Ammon's horn (tissue), 1 donor: ENCODE measurements around the gene TBC1D22A.
"Not testable (repeated sequence)": the region's sequence is repeated elsewhere in the genome, so short reads cannot be mapped to it uniquely, and the experiment has no call there.

Experiments
- DNase-seq: peaks from one replicate; pipeline ENCODE4 v3.0.0-alpha.2; 2016; ENCODE audit warnings: low spot score

Gene TBC1D22A

DNA sequence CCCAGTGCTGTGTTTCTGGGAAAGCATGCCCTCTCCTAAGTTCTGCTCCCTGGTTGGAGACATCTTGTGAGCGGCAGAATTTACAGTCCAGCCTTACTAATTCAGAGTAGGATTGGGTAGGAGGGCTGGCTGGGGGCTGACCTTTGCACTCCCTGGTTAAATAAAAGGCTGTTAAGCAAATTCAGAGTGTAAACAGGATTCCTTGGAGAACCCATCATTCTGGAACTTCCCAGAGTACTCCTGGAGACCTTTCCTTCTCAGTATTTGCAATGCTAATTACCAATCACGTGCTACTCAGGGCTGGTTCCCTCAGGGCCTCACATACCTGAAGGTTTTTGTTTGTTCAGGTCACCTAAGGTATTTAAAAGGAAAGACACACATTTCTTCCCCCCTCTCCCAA is 340.2 kb downstream of the TBC1D22A start:
- no peak for DNase-seq

DNA sequence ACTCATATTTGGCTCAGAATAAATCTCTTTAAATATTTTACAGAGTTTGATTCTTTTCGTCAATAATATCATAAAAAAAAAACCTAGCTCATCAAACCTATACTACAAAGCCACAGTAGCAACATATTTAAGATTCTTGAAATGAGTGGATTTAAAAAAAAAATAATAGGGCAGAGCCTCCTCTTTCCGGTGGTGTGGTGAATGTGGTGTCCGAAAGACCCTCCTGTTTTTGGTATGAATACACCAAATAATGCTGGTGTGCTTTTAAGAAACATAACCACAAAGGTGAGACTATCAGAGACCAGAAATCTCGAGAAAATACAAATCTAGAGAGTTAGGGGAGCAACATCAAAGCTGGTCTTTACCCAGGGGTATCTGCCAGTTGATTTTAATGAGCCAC is 342.6 kb downstream of the TBC1D22A start:
- DNase-seq = no peak

GRCh38 chr22:47106806-47107205 is 344.4 kb downstream of the TBC1D22A start:
- no peak for DNase-seq

GRCh38 chr22:47107431-47107830 is 345.0 kb downstream of the TBC1D22A start:
- DNase-seq = no peak

DNA sequence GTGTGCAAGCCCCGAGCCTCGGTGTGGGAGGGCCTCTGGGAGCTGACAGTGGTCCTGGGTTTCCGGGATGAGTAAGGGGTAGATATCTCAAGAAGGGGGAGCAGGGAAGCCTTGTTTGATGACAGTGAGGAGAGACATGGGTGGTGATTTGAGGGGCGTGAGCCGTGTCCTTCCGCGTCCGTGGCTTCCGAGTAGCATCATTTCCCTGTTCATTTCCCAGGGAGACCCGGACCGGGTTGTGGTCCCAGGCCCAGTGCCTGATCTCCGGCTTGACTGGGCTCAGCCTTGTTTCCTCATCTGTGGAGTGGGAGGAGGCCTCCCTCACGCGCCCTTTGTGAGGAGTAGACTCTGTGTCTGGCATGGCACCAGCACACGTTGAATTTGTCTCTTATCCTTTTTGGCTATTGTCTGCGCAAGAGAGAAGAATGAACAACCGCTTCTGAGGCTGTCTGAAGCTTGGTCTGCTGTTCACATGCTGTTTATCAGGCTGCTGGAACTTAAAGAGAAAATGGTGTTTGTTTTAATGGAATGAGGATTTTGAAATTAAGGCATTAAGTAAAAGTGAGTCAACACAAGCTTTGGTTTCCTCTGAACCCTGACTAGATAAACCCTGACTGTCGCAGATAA is 348.5 kb downstream of the TBC1D22A start:
- DNase-seq = no peak

DNA sequence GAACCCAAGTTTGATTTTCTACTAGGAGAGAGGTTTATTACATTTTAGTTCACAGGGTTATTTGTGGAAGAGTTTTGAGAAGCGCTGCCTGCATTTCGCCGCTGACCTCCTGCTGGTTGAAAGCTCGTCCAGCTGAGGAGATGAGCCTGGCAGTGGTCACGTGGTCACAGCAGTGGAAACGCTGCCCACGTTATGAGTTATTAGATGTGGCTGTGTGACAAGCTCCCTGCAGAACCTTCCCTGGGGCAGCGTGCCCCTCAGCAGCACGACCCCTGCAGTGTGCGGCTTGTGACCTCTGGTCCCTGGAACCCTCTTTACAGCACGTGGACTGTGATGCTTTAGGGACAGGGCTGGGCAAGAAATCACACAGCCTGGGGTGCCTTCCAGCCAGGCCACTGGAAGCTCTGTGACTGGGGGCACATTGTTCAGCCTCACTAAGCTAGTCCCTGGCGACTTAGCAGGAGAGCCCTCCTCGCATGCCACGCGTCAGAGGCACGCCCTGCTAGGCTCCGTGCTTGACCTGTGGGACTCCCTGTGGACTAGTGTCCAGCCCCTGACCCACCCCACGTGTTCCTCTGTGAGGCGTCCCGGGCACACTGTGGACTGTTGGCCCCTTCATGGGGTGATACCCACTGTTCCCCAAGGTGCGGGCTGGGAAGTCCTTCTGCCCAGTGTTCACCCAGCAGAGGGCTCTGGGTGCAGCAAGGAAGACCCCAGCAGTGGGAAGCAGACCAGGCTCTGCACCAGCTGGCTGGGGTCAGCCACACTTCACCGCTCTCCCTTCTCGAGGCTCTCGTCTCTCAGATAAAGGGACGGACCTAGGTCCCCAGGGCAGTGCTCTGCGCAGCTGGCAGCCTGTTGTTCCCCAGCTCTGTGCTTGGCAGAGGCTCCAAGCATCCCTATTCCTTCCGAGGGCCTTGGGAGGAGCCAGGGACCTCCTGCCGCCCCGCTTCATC is 349.5 kb downstream of the TBC1D22A start:
- no peak for DNase-seq

GRCh38 chr22:47112582-47112965 is 350.1 kb downstream of the TBC1D22A start:
- no peak for DNase-seq

GRCh38 chr22:47112994-47113852 is 350.8 kb downstream of the TBC1D22A start:
- no peak for DNase-seq

GRCh38 chr22:47113853-47114415 is 351.5 kb downstream of the TBC1D22A start:
- DNase-seq = no peak

GRCh38 chr22:47114813-47115517 is 352.5 kb downstream of the TBC1D22A start:
- DNase-seq = no peak

GRCh38 chr22:47115518-47115890 is 353.1 kb downstream of the TBC1D22A start:
- DNase-seq = no peak

DNA sequence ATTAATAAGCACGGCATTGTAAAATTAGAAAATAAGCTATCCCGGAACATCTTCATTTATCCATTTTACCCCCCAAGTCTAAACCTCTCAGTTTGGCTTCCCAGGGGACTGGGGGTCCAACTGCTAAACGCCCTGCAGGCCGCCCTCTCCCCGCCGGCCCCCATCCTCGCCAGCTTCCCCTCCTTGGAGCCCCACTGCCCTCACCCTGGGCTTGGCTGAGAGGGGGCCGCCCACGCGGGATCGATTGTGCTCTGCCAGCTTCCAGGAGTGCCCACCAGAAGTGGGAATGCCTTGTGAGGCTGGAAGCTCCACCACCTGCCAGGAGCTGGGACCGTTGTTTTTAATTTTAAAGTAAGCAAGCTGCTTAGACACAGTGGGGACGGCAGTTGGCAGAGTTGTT is 353.5 kb downstream of the TBC1D22A start:
- DNase-seq = no peak

DNA sequence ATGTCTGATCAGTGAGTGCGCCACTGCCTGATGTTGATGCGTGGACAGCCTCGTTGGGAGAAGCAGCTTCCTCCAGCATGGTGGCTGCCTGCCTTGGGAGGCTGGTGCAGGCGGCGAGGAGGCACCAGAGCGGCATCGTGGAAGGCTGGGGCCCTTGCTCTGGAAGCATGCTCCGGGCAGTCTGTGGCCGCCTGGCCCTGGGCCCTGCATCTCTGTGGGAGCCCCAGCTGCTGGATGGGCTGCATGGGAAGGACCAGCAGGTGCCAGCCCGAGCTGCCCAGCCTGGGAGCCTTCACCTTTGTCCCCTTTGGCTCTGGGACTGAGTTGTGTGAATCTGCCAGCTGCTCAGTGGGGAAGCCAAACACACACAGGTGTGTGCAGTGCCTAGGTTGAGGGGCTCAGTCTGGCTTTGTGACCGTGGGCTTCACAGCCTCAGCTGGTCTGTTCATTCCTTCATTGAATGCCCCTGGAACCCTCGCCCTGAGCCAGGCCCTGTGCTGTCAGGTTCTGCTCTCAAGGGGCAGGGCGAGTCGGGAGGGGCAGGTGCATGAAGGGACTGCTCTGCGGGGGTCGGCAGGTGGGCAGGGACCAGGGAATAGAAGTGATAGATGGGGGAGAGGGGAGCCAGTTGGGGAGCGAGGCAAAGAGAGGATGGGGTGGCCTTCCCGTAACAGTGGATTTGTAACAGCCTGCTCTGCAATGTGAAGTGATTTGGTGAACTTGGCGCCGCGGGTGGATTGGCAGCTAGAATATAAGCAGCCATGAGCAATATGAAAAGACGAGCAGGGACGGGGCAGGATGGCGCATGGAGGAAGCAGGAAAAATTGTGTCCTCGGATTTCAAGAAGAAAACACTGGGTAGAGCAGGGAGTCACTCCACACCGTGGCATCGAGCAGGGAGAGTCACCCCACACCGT is 354.2 kb downstream of the TBC1D22A start:
- DNase-seq = no peak

- DNase-seq = not testable (repeated sequence)
Observed at GRCh38 chr22:47117442-47117841, 355.0 kb downstream of the TBC1D22A start.

DNA sequence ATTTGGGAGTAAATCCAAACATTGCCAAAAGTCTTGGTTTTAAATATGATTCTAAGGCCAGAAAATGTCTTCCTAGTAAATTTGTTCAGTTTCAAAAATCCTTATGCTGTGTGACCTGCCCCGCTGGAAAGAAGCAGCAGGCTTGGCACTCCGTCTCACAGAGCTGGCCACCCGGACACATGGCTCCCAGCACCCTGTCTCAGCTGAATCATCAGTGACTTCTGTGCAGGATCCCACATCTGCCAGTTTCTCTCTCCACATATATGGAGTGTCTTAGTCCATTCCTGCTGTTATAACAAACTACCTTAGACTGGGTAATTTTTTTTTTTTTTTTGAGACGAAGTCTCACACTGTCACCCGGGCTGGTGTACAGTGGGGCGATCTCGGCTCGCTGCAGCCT is 356.7 kb downstream of the TBC1D22A start:
- DNase-seq = no peak

GRCh38 chr22:47120399-47120798 is 357.9 kb downstream of the TBC1D22A start:
- DNase-seq = no peak

GRCh38 chr22:47121791-47122190 is 359.3 kb downstream of the TBC1D22A start:
- no peak for DNase-seq

DNA sequence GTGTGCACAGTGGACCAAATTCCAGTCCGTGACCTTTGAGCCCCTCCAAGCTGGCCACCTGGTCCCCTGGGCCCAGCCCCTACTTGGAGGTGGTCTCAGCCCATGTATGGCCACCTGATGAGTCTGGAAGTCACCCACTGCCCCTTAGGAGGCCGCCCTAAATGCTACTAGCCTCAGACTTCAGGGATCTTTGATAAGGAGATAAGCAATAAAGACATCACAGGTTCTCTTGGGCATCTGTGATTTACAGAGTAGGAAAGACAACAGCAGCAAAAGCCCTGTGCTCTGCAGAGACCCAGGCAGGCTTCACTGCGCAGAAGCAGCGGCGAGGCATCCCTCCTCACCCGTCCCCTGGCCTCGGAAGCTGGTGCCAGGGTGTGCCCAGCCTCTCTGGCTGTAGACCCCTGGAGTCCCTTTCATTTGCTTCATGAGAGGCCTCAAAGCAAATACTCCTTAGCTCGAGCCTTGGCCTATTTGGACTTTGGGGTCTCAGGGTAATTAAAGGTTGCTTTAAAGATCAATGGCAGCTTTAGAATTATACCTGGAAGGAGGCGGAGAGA is 360.1 kb downstream of the TBC1D22A start:
- no peak for DNase-seq

GRCh38 chr22:47123006-47123826 is 360.8 kb downstream of the TBC1D22A start:
- no peak for DNase-seq
